ENCODE data around the gene ALAD.

Gene ALAD

GRCh38 chr9:113373676-113374392 is 27.2 kb downstream of the ALAD start:
- TF ChIP-seq EZH2phosphoT487 (IDR thresholded peaks at IDR 0.05; ENCODE audit: borderline replicate concordance, low read length) (no peak), CTCF (IDR thresholded peaks at IDR 0.05; ENCODE audit: low read depth, low read length, poor library complexity, severe bottlenecking) (no peak)

DNA sequence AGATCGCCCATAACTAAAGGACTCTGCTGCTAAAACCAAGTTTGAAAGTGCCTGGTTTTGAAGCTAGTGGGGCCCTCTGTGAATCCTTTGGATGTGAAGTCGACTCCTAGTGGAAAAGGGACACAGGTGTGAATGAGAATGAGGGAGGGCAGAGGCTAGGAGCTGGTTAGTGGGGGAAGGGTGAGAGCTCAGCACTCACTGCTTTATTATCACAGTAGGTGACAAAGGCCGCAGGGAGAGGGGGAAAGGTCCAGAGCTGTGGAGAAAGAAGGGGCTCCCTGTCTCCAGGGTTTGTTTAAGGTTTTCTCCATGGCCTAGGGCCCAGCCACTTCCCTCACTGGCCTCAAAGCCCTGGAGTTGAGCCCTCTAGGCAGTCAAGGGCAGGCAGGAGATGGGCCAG is 27.8 kb downstream of the ALAD start:
- Histone ChIP-seq H3K36me3 (ENCODE audit: control insufficient read depth, low read length) (peaks cover 29% of the 10 kb centered on the region), H3F3A (ENCODE audit: control insufficient read depth, insufficient read depth) (no peaks in the 10 kb centered on the region), H4K20me1 (ENCODE audit: control insufficient read depth, insufficient read depth, low read depth, low read length) (no peaks in the 10 kb centered on the region), H3K4me1 (ENCODE audit: control insufficient read depth, low read length) (peaks cover 10% of the 10 kb centered on the region), H3K4me2 (ENCODE audit: low read length) (no peak overlapping the region), H3K27me3 (ENCODE audit: control insufficient read depth, low read length) (no peaks in the 10 kb centered on the region), H3K79me2 (ENCODE audit: control insufficient read depth, low read length) (peaks cover 15% of the 10 kb centered on the region), H3K9me3 (ENCODE audit: control insufficient read depth, insufficient read depth, low read length) (no peaks in the 10 kb centered on the region), H3K9me2 (replicated peaks; ENCODE audit: control insufficient read depth, low read length) (no peaks in the 10 kb centered on the region), H3K4me3 (ENCODE audit: low read length) (no peak overlapping the region), H3K27ac (ENCODE audit: low read depth, low read length) (no peak overlapping the region)
- no peak for TF ChIP-seq CTCF (IDR thresholded peaks at IDR 0.05; ENCODE audit: low read depth, low read length, poor library complexity, severe bottlenecking)
- no peak for TF ChIP-seq EZH2phosphoT487 (IDR thresholded peaks at IDR 0.05; ENCODE audit: borderline replicate concordance, low read length)

More at GRCh38 chr9:113373676-113374392, 27.2 kb downstream of the ALAD start:
- Histone ChIP-seq H3K4me3 (ENCODE audit: low read length) (no peak overlapping the region), H3K36me3 (ENCODE audit: control insufficient read depth, low read length) (peaks cover 29% of the 10 kb centered on the region), H3K9me3 (ENCODE audit: control insufficient read depth, insufficient read depth, low read length) (no peaks in the 10 kb centered on the region), H3K4me2 (ENCODE audit: low read length) (no peak overlapping the region), H3K27me3 (ENCODE audit: control insufficient read depth, low read length) (no peaks in the 10 kb centered on the region), H4K20me1 (ENCODE audit: control insufficient read depth, insufficient read depth, low read depth, low read length) (no peaks in the 10 kb centered on the region), H3K27ac (ENCODE audit: low read depth, low read length) (no peak overlapping the region), H3F3A (ENCODE audit: control insufficient read depth, insufficient read depth) (no peaks in the 10 kb centered on the region), H3K9me2 (replicated peaks; ENCODE audit: control insufficient read depth, low read length) (no peaks in the 10 kb centered on the region), H3K79me2 (ENCODE audit: control insufficient read depth, low read length) (peaks cover 15% of the 10 kb centered on the region), H3K4me1 (ENCODE audit: control insufficient read depth, low read length) (peaks cover 10% of the 10 kb centered on the region)

DNA sequence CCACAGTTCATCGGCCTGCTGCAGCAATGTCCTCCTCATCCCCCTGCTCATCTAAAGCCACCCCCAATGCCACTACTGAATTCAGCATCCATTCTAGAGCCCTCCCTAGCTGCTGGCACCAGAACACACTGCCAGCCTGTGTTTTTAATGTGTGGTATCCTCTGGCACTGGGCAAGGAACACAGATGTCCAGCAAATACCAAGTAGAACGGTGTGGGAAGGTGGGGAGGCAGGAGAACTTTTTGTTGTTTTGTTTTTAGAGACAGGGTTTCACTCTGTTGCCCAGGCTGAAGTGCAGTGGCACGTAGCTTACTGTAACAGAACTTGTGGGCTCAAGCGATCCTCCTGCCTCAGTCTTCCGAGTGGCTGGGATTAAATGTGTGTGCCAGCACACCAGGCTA is 29.0 kb downstream of the ALAD start:
- no peak overlapping the region for H3K4me2 ChIP-seq (ENCODE audit: low read length)
- no peak overlapping the region for H3K27ac ChIP-seq (ENCODE audit: low read depth, low read length)
- peaks cover 6% of the 10 kb centered on the region for H3K4me1 ChIP-seq (ENCODE audit: control insufficient read depth, low read length)
- peaks cover 15% of the 10 kb centered on the region for H3K79me2 ChIP-seq (ENCODE audit: control insufficient read depth, low read length)
- H3K36me3 ChIP-seq (ENCODE audit: control insufficient read depth, low read length), result peaks cover 29% of the 10 kb centered on the region
- no peaks in the 10 kb centered on the region for H3K27me3 ChIP-seq (ENCODE audit: control insufficient read depth, low read length)
- no peaks in the 10 kb centered on the region for H3K9me3 ChIP-seq (ENCODE audit: control insufficient read depth, insufficient read depth, low read length)
- no peaks in the 10 kb centered on the region for H4K20me1 ChIP-seq (ENCODE audit: control insufficient read depth, insufficient read depth, low read depth, low read length)
- no peaks in the 10 kb centered on the region for H3K9me2 ChIP-seq (replicated peaks; ENCODE audit: control insufficient read depth, low read length)
- H3F3A ChIP-seq (ENCODE audit: control insufficient read depth, insufficient read depth), result no peaks in the 10 kb centered on the region
- TF ChIP-seq CTCF (IDR thresholded peaks at IDR 0.05; ENCODE audit: low read depth, low read length, poor library complexity, severe bottlenecking) (no peak), EZH2phosphoT487 (IDR thresholded peaks at IDR 0.05; ENCODE audit: borderline replicate concordance, low read length) (no peak)
- H3K4me3 ChIP-seq (ENCODE audit: low read length), result no peak overlapping the region

Measured in DOHH2 (cell line).